Activated naive CD4-positive, alpha-beta T cell treated with Interleukin-2 at 50 U/mL for 16 hours (primary cell): Measurements from ENCODE around the gene CADM4.

Experiments used
- DNase-seq: peaks from one replicate; pipeline ENCODE4 v3.0.0-alpha.2; 2020

The CADM4 gene

DNA sequence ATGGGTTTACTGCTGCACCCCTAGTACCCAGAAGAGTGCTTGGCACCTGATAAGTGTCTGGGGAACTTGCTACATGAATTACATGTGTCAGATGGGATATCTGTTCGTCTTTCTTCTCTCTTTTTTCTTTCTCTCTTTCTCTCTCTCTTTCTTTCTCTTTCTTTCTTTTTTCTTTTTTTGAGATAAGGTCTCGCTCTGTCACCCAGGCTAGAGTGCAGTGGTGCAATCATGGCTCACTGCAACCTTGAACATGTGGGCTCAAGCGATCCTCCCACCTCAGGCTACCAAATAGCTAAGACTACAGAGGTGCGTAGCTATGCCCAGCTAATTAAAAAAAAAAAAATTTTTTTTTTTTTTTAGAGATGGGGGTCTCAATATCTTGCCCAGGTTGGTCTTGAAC is 6.1 kb downstream of the CADM4 start:
- no peak for DNase-seq

DNA sequence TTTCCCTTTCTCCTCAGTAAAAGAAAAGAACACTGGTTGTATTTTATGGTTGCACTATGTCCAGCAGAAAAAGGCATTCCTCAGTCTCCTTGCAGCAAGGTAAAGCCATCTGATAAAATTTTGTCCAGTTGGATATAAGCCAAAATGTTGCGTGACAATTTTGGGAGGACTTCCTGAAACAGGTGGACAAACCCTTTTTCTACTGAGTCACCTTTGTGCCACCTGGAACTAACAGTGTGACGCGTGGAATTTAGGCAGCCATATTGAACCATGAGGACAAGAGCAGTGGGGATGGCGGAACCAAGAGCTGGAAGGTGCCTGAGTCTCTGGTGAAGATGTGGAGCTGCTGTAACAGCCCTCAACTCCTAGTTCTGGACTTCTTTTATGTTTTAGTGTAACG is 8.2 kb downstream of the CADM4 start:
- no peak for DNase-seq

DNA sequence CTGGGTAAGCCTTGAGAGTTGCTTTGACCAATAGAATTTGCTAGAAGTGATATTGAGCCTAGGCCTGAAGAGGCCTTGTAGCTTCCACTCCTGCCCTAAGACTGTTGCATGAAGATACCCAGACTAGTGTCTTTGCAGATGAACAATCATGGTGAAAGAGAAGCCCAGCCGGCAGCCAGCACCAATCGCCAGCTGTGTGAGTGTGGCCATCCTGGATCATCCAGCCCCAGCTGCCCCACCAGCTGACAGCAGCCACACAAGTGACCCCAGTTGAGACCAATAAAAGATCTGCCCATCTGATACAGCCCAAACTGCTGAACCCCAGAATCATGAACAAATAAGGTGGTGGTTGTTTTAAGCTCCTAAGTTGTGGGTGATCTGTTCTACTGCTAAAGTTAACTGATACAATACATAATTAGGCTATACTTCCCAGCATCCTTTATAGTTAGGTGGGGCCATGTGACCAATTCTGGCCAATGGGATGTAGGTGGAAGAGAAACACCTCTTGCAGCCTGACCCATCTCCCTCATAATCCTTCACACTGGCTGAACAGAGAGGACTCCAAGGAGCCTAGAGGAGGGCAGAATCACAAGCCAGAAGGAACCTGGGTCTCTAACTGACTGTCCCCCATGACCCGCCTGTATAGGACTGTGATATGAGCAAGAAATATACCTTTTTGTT is 10.9 kb downstream of the CADM4 start:
- DNase-seq: no peak

DNA sequence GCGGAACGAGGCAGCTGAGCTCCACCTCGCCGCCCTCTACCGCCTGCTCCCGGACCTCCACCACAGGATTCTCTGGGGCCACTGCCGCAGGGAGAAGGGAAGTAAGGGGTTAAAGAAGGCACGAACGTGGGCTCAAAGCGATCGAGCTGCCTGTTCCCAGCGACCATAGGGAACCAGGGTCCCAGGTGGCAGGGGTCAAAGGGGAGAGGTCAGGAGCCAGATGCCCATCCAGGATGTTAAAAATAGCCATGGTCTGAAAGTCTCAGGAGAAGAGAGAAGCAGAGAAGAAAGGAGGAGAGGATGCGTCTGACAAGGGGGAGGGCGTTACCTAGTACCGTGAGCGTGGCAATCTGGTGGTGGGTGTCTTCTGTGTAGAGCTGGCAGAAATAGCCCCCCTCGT is 12.8 kb downstream of the CADM4 start:
- no peak for DNase-seq

DNA sequence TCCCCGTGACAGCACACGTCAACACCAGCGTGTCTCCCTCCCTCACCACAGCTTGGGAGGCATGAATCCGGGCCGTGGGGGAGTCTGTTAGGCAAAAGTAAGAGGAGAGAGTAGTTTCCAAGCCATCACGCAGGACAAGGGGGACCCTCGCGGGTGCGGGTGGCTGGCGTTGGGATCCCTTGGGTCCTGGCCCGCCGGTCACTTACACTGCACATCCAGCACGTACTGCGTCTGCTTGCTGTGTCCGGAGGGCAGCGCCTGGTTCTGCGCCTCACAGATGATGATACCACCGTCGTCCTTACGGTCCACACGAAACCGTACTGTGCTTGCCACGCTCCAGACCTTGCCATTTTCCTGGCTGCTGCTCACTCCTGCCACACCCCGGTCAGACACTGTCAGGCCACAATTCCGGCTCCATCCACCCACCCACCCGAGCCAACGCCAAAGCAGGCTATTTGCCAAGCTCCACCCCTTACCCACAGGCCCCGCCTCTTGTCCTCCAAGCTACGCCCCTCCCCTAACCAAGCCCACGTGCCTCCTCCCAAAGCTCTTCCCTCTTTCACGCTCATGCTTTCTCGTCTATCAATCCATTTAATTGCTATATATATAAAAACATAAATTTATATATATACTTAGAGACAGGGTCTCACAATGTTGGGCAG is 13.6 kb downstream of the CADM4 start:
- DNase-seq: no peak

DNA sequence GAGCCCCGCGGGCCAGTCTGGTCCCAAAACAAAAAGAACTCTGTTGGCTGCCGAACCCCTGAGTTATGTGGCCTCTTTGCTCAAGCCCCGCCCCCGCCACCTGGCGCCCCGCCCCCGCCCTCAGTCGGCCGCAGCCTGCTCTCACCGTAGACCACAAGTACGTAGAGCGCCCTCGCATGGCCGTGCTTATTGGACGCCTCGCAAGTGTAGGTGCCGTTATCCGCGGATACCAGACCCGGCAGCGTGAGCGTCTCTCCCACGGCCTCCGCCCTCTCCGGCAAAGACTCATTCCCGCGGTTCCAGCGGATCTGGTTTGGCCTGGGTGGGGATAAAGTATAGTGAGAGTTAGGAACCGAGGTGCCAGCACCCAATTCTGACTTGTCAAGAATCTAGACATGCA is 14.7 kb downstream of the CADM4 start:
- DNase-seq: peak; percentile 85

DNA sequence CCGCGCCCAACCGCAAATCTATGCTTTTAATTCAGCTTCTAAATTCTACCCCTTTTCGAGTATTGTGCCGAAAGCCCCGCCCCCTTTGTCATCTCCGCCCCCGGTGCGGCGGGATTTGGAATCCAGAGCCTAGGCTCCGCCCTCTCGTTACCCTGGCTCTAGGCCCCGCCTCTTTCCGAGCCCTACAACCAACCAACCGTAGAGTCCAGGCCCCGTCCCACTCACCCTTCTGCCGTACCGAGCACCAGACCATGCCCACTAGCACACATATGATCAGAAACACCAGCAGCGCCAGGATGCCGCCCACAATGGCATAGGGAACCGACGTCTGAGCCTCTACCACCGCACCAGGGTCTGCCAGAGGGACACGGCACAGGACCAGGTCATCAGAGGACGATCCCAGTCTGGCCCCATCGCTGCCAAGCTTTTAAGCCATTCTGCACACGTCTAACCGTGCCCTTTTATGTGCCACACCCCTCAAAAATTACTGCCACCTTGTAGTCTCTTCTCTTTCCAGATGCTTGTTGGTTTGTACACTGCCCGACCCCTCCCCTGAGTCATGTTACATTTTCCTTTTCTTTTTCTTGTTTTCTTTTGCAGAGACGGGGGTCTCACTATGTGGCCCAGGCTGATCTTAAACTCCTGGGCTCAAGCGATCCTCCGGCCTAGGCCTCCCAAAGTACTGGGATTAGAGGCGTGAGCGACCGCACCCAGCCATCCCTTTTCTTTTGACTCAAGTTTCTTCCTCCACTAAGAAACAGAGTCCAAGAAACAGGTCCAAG is 15.6 kb downstream of the CADM4 start:
- DNase-seq: no peak

DNA sequence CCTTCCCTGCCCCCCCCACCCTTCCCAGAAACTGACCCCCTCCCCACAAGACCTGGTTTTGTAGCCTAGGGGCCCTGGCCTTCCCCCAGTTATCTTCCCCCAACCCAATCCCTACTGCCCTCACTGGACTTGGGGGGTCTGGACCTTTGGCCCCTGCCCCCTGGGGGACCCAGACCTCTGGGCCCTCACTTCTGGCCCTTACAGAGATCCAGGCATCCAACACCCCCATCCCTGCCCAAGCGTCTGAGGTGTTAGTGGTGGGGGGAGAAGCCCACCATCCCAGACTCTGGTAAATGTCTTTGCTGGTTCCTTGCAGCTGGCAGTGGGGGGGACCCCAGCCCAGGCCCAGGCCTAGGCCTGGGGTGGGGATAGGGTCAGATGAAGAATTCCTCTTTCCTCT is 16.7 kb downstream of the CADM4 start:
- no peak for DNase-seq

DNA sequence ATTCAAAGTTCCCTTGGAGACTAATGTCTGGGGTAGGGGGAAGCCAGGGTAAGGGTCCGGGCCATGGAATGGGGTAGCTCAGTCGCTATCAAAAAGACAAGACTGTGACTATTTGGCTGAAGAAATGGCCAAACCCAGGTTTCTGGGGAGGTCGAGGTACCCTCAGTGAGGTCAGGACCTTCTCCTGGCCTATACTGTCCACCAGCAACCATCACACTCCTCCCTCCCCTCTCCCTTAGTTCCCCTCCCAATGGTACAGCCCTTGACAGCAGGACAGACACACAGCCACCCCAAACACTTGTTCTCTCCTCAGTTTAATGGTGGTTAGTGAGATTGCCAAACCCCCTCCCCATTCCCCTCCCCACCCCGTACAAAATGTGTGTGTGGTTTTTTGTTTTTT is 17.6 kb downstream of the CADM4 start:
- DNase-seq: no peak

DNA sequence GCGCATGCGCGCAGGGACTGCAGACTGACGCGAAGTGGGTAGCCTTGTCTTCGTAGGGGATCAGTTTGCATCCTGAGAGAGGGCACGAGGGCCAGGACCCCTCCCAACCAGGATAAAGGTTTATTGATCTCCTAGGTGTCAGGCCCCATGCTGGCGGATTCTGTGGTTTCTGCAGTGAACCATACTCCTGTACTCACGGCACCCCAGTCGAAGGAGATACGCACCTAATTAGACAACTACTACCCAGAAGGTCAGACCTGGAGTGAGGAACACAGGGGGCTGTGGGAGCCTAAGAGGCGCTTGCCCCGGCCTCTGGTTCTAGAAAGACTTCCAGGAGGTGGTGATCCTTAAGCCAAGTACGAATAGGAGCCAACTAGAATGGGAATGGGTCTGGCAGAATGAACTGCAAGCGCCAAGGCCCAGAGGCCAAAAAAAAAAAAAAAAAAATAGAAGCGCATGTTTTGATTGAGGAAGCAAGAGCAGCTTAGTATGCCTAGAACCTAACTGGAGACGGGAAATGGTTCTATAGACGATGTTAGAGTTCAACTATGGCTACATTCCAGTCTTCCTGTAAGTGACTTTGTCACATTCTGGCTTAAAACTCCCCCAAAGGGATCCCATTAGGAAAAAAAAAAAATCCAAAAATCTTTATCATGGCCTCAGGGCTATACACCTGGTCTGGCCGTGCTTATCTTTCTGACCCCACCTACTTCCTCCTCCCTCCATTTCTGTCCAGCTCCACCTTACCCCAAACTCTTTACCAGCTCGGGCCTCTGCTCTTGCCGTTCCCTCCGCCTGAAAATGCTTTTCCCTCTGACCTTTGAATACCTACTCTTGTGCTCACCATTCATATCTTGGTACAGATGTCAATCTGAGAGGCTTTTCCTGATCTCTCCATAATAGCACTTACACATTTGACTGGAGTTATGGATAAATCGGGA is 19.3 kb downstream of the CADM4 start:
- no peak for DNase-seq

DNA sequence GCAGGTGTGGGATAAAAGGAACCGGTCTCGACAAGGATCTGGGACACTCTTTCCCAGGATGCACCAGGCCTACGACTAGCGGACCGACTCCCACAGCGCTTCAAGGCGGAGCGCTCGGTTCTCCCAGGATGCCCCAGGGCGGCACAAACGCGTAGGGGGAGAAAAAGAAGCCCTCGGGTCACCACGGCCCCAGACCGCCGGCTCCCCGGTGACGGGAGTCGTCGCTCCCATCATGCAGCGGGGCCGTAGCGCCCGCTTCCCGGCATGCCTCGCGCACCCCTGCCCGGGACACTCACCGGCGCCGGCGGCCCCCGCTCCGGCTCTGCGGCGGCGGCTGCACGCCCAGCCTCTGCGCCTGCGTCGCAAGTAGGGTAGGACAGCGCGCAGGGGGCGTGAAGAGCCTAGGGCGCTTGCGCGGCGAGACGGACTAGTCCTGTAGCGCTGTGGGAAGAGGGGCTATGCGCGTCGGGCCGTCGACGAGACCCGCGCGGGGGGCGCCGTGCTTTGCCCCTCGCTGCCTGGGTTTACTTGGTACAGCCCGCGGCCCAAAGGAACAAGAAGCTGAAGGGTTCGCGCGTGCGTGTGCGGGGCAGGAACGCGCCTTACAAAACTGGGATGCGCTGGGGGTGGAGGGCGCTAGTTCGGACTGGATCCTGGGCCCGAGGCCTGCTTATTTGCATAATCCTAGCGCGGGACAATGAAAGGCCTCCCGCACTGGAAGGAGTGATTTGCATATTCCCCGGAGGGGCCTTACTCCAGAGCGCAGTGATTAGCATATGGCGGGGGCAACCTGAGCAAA is 20.2 kb downstream of the CADM4 start, which contains the start of gene ZNF428:
Gene ZNF428, minus strand, starts transcription at position 368 of the 799 bp plus-strand sequence. CDS start 5,325 bp downstream, outside the sequence.
- peak; percentile 90 for DNase-seq

DNA sequence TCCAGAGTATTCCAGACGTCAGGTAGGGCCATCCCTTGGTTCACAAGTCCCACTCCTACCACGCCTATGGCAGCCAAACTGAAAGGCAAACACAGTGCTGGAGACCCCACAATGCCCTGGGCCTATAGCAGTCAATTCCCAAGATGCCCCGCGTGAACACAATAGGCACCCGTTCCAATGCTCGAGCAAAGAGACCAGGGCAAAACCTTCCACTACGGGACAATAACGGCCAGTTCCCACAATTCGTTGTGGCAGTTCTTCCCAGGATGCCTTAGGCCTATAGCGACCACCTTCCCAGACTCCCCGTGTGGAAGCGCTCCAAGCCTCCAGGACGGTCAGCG is 20.8 kb downstream of the CADM4 start:
- peak; percentile 57 for DNase-seq

DNA sequence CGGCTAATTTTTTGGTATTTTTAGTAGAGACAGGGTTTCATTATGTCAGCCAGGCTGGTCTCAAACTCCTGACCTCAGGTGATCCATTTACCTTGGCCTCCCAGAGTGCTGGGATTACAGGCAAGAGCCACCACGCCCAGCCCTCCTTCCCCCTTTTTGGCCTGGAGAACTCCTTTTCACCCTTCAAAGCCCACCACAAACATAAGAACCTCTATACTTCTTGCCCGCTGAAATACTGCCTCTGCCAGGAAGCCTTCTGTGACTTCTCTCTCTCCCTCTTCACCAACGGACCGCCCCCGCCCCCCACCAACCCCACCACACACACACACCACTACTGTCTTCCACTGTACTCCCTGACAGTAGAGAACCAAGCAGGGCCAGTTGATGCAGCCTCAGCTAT is 22.7 kb downstream of the CADM4 start:
- DNase-seq: no peak

DNA sequence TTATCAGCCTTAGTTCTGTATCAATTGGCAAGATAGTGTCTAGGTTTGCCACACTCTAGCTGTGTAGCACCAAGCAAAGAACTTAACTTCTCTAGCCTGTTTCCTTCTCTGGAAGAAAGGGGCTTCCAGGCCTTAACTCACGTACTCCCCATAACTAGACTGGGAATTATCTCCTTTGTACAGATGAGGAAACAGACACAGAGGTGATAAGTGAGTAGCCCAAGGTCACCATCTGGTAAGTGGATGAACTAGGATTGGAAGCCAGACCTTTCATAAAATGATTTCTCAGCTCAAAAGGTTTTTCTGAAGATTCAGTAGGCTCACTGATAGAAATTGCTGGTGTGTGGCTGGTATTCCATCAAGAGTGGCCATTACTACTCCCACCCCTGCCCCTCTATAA is 23.3 kb downstream of the CADM4 start:
- no peak for DNase-seq

DNA sequence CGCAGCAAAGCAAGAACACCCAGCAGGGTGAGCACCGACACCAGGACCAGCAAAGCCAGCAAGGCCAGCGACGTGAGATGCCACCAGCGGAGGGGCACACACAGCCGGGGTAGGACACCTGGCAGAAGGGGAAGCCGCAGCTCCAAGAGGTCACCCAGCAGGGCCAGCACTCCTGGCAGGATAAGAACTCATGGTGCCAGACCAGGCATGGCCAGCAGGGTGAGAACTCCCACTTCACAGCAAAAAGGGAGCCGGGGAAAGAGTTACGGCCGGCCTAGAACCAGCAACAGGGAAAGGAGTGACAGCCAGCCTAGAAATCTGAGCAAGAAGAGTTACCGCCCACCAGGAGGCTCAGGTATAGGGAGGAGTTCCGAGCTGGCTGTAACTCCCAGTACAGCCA is 27.3 kb downstream of the CADM4 start:
- no peak for DNase-seq

DNA sequence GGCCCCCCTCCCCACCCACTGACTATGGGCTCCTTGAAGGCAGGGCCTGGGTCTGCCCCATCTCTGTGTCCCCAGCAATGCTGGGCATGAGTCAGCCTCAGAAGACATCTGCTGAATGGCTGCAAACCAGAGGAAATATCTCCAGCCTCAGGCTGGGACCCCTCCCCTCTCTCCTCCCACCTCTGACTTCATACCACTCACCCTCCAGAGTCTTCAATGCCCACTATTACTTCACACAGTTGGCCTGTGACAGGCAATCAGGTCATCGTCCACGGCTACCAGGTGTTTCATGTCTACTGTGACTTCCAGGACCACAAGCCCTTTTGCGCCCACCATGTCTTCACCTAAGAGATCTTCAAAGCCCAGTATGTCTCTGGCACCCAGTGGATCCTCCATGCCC is 27.9 kb downstream of the CADM4 start, which contains the start of gene SRRM5:
Gene SRRM5, plus strand, starts transcription at position 301 of the 400 bp plus-strand sequence. Its CDS starts 34 bp downstream, at position 335.
- no peak for DNase-seq

DNA sequence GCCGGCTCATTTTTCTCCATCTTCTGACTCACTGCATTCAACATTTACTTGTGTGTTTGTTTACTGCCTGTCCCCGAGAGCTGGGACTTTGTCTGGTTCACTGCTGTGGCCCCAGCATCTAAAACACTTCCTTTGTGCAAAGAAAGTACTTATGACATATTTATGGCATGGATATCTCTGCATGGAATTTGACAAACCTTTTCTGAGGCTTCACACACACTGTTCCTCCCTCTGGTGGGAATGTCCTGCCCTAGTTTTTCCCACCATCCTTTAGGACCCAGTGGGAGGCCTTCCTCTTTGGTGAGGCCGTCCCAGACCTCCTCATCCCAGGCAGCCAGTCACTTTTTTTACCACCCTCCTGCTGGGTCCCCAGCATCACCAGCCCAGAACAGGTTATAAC is 29.2 kb downstream of the CADM4 start:
- DNase-seq: no peak

DNA sequence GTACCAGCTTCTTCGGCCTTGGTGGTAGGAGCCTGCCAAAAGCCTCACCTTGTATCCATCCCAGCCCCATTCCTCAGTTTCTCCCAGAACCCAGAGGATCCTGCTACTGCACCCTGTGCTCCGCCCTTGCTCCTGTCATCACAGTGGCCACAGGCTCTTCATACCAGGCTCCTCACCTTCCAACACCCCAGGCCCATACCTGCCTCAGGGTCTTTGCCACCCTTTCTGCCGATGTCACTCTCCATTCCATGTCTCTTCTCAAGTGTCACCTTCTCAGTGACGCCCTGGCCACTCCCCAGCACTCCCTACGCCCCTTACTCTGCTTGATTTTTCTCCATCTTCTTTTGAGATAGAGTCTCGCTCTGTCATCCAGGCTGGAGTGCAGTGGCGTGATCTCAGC is 29.8 kb downstream of the CADM4 start:
- DNase-seq: no peak

DNA sequence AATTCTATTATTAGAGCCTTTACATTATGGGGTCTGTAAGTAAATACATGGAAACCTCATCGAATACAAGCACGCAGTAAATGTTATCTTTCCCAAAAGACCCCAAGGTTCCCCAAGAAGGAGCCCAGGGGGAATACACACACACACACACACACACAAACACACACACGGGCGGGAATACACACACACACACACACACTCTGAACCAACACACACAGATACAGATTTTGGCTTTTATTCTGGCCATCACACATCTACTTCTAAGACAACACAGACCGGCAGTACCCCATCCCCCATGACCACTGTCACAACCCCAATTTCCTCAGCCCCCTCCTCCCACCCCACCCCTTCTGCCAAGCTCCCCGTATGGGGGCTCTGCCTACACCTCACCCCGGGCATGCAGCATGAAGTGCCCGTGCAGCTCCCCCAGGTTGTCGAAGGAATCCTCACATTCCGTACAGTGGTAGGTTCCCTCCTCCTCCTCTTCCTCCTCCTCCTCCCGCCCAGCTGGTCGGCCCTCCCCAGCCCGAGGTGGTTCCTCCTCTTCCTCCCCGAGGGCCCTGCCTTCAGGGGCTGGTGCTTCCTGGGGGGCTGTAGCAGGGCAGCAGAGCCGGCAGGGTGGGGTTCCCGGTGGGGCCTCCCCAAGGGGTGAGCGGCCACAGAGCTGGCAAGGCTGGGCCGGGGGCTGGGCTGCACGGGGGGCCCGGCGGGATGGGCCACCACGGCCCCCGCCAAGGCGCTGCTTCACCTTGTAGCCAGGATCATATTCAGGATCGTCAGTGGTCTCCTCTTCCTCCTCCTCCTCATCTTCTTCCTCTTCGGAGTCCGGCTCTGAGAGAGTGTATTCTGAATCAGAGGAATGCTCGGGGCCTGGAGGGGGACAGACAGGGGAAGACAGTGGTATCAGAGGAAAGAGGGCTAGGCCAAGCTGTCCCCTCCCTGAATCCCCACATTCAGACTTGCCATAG is 32.1 kb downstream of the CADM4 start:
- DNase-seq: no peak

DNA sequence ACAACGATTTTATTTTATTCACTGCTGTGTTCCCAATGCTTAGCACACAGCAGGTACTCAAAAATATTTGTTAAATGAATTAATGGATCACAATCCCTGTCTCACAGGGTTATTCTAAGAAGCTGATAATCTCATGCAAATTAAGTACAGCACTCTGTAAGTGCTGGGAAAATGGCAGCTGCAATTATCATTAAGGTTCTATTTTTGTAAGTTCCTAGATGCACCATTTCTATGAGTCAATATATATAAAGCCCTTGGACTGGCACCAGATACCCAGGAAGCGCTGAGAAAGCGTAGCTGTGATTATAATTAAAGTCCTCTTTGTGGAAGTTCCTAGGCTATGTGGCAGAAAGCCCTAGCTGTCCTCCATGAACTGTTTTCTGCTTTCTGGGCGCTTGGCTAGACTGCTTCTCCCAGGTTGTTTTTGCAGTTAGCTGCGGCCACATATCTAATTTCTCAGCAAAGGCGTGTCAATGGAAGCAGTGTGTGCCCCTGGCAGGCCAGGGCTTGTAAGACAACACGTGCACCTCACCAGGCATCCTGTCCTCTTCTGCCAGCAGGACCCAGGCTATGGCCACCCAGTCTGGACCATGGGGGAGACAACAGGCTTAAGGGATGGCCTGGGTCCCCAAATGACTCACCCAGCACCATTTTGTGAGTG is 33.0 kb downstream of the CADM4 start:
- no peak for DNase-seq
